Fibroblast of skin of abdomen (primary cell): ENCODE measurements around the gene CIDEC.

ENCODE experiments used
- DNase-seq: peaks from one replicate; pipeline ENCODE4 v3.0.0-alpha.2; 2013

Gene CIDEC

DNA sequence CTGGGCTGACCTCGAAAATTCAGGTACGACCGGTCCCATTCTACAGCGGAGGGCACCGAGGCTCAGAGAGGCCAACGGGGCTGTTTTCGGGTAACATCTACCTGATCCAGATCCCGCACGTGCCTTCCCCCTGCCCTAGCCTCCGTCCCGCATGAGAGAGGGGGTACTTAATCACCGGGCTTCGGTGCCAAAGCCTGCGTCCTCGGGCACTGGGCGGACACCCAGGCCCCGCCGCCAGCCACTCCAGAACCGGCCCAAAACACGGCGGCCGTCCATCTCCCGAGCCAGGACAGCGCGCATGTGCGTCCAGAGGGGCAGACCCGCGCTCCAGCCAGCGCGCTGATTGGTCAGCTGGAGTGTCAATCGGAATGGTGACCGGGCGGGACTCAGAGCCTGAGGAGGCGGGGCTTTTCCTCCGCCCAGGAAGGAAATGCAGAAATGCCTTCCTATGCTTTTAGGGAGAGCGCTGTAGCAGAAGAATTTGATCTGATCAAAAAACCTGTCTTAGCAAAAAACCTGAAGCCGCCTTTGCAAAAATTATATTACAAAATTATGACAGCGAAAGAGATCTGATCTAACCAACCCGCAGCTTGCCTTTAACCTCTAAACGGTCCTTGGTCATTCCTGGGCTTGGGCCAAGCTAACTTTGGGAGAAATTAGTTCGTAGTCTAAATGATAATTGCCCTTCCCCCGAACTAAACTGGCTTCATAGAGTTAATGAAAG, 36.2 kb downstream of the CIDEC start, which contains the start of gene RPUSD3:
Gene RPUSD3 (minus strand): TSS at position 294 of the 724 bp plus-strand sequence. CDS start 18 bp downstream, at position 276.
- DNase-seq = peak; percentile 95

DNA sequence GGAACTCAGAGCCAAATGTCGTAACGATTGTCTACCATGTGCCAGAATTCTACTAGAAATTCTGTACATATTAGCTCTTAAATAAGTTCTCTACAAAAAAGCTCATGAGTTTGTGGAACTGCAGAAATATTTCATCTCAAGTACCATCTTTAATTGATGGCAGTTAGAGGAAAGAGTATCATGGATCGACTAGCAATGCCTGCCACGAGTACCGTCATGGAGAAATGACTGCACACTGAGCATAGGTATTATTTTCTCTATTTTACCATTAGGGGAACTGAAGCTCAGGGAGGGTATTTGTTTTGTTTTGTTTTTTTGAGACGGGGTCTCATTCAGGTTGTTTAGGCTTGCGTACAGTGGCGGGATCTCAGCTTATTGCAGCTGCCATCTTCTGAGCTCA, 39.0 kb downstream of the CIDEC start:
- DNase-seq = no peak

DNA sequence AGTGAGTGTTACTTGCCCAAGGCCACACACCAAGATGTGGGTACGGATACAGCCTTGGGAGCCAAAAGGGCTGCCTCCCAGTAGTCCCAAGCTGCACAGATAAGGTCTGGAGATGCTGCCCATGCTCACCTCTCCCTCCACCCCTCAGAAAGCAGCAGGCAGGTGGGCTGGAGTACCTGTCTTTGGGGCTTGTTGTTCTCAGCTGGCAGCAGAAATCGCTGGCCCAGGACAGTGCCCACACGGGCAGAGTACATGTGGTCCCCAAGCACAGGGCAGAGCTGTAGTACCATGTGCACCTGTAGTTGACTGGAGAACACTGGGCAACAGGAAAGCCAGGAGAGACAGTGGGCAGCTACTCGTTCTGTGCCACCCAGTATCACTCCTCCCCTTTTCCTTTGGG, 41.2 kb downstream of the CIDEC start:
- no peak for DNase-seq

DNA sequence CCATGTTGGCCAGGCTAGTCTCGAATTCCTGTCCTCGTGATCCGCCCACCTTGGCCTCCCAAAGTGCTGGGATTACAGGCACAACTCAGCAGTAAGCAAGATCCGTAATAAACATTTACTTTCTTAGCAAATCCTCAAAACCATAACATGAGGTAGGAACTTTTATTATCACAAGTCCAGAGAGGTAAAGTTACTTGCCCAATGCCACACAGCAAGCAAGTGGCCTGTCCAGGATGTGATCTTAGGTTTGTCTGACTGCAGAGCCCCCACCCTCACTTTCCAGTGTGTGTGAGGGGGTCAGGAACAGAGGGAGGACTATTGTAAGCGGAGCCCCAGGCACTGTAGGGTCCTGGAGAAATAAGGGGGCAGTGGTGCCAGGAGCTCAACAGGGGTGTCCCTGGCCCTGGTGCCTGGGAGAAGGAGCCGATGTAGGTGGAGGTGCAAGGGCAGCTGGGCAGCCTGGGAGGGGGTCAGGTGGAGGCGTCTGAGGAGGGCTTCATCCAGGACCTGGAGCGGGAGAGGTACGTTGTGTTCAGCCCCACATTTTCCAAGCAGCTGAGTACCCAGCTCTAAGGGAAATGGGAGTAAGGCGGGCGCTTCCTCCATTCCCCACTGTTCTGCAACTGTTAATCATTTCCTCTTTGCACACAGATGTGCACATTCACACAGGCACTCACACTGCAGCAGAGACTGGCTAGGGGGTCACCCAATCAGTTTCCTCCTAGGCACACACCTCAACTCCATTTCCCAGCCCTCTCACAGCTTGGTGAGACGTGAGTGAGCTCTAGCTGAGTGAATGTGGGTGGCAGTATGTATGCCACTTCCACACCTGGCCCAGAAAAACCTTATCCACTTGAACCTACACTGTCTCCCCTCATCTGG, 42.1 kb downstream of the CIDEC start:
- DNase-seq = no peak

DNA sequence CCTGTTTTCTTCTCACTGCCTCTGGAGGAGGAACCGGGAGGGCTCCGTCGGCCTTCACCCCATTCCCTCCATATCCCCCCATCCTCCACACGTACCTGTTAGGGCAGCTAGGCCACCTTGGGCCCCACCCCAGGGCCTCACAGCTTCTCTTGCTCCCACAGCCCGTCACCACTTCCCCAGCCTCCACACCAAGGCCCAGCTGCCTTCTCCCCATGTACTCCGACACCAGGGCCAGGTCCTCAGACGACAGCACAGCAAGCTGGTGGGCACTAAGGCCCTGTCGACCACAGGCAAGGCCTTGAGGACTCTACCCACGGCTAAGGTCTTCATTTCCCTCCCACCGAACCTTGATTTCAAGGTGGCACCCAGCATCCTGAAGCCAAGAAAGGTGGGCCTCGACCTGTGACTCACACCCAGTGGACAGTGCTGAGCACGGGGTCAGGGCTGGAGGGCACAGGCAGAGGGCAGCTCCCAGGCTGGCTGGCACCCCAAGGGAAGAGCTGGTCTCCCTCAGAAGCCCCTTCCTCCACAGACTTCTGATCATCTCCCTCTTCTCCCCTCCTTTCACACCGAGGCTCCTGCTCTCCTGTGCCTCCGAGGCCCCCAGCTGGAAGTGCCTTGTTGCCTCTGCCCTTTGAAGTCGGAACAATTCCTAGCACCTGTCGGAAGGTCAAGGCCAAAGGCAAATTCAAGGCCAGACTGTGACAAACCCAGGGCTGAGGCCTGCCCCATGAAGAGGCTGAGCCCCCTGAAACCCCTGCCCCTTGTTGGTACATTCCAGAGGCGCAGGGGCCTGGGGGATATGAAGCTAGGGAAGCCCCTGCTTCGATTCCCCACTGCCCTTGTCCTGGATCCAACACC, 45.3 kb downstream of the CIDEC start:
- no peak for DNase-seq

DNA sequence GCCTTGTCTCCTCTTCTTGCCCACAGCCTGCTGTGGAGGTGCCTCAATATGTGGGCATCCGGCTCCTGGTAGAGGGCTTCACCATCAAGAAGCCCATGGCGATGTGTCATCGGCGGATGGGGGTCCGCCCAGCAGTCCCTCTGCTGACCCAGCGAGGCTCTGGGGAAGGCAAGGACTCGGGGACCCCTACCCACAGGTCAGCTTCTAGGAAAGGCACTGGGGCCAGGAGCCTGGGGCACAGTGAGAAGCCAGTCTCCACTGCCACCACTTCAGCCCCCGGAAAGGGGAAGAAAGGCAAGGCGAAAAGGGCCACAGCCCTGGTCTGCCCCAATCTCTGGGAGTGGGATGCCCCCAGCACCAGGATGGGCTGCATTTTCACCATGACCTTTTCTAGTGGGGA, 47.0 kb downstream of the CIDEC start:
- no peak for DNase-seq

DNA sequence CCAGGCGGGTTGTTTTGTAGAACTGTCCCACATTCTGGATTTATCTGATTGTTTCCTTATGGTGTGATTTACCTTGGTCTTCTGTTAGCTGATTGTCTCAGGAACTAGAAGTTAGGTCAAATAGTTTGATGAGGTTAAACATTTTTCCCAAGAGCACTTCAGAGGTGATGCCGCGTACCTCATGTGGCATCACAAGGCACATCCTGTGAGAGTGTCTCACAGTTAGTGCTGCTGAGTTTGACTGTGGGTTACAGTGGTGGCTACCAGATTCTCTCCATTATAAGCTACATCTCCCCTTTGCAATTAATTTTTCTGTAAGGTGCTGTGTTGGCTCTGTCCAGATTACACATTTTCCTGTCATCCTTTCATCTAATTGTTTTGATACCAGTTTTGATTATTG, 48.8 kb downstream of the CIDEC start:
- no peak for DNase-seq

DNA sequence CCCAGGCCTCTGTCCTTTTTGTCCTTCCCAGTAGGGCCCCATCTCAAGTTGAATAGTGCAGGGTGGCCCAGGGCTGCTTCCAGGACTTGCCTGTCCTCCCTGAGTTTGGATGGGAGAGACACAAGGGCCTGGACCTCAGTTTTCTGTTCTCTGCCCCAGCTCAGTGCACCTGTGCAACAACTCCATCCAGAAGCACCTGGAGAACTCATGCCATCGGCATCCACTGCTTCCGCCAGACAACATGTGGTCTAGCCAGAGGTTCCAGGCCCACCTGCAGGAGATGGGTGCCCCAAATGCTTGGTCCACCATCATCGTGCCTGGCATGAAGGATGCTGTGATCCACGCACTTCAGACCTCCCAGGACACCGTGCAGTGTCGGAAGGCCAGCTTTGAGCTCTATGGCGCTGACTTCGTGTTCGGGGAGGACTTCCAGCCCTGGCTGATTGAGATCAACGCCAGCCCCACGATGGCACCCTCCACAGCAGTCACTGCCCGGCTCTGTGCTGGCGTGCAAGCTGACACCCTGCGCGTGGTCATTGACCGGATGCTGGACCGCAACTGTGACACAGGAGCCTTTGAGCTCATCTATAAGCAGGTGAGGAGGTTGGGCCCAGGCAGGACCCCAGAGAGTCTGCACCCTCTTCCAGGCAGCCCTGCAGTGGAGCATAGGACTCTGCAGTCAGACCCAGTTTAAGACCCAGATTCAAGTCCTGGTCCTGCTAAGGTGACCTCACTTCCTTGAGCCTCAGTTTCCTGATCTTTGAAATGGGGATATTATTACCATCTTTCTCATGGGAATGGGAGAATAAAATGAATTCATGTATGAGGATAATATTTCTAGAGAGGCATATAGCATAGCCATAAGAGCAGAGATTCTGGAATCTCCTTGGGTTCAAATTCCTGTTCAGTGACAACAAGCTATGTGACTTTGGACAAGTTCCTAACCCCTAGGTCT, 51.0 kb downstream of the CIDEC start:
- no peak for DNase-seq

DNA sequence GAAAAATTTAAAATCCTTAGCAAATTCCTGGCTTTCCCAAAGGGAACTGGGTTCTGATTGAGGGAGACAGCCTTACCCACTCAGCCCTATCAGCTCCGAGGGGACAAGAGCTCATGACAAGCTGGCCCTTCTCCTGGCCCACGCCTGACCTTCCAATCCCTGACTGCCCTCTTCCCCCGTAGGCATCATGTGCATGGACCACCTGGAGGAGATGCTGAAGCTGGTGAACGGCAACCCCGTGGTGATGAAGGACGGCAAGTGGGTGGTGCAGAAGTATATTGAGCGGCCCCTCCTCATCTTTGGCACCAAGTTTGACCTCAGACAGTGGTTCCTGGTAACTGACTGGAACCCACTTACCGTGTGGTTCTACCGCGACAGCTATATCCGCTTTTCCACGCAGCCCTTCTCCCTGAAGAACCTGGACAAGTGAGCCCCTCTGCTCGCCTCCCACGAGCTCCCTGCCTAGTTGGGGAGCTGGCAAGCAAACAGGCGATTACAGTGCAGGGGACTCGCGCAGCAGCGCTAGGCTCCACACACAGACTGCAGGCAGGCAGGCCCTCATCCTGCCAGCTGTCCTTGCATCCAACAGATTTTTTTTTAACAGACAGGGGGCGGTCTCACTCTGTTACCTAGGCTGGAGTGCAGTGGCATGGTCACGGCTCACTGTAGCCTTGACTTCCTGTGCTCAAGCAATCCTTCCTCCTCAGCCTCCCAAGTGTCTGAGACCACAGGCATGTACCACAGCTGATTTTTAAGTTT, 53.1 kb downstream of the CIDEC start:
- DNase-seq = peak; percentile 13

DNA sequence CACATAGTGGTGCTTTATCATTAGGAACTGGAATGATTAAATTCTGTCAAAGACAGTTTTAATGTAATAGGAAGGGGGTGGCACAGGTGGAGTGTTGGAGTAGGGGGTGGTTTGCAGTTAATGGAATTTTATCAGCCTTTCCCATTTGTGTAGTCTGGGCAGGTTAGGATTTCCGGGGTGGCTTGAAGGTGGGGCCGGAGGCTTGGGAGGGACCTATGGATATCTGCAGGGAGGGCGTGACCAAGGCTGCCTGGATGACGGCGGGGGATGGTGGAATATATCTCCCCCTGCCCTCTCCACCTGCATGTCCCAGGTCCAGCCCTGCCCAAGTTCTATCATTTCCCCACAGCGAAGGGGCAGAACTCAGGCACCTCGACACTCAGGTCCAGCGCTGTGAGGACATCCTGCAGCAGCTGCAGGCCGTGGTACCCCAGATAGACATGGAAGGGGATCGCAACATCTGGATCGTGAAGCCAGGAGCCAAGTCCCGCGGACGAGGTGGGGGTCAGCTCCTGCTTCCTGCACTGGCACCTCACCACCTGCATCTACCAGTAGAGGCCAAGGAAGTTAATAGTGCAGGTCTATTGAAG, 54.5 kb downstream of the CIDEC start:
- no peak for DNase-seq

DNA sequence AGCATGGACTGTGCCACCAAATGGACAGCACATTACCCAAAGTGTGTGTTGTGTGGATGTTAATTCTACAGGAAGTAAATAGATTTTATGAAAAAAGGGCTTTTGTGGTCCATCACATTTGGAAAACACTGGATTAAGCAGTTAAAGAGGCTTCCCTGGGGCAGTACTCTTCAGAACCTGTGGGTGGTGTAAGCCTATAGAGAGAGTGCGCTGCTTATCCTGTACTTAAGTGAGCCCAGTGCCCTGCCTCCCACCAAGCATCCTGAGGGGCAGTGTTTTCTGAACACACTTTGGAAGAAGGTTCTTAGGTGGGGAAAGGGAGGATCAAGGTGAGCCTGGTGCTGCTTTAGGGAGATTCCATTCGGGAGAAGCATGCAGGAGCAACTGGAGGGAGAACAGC, 59.1 kb downstream of the CIDEC start:
- DNase-seq = no peak

DNA sequence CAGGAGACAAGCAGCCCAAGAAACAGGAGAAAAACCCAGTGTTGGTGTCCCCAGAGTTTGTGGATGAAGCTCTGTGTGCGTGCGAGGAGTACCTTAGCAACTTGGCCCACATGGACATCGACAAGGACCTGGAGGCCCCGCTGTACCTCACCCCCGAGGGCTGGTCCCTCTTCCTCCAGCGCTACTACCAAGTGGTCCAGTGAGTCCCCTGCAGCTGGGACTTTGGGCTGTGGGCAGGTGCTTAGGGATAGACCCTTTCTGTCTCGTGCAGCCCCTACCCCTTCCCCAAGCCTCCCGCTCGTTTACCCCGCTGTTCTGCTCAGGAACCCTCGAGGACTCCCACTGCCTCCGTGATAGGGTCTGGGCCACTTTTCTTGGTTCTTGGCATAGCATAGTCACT, 59.5 kb downstream of the CIDEC start:
- DNase-seq = no peak

DNA sequence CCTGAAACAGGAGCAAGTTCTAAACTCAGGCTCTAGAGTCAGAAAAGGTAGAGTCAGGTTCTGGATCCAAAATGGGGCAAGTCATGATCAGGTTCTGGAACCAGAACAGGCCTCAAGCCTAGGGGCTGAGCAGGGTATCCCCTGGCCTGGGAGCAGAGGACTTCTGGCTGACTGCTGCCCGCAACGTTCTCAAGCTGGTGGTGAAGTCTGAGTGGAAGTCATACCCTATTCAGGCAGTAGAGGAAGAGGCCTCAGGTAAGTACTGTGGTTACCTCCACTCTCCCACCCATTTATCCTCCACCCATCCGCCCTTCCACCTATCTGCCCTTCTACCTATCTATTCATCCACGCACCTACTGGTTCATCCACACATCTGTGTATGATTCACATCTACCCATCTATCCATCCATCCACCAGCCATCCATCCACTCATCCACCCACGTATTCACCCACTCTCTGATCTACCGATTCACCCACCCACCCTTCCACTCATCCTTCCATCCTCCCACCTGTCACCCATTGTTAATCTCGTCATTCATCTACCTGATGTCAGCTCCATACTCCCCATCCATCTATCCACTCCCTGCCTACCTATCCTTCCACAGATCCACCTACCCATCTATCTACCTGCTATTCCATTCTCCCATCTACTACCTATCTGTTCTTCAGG, 61.3 kb downstream of the CIDEC start:
- DNase-seq = no peak

DNA sequence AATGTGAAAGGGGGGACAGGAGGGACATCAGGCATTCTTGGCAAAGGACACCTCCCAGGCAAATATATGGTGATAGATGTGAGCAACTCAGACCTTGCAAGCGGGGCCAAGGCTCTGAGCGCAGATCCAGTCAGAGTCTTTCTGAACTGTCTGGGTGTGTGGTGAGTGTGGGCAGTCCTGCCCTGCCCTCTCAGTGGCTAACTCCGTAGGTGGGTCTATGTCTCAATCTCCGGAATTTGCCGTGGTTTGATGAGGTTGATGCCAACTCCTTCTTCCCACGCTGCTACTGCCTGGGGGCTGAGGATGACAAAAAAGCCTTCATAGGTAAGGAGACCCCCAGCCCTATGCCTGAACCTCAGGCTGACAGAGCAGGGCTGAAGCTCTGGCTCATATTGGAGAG, 62.6 kb downstream of the CIDEC start:
- DNase-seq = no peak
